ENCODE data around the gene ABCA9. TPM values are rescaled to one million over a fixed set of nuclear protein-coding genes. Genes with fewer than 3 reads are reported as not detected.

Gene ABCA9
- total and polyA plus RNA-seq, 9 of the 15 experiments (the other 6 are each of a cell fraction or from before 2014, with no cell fraction given), result 0.04 TPM; not detected in 8

DNA sequence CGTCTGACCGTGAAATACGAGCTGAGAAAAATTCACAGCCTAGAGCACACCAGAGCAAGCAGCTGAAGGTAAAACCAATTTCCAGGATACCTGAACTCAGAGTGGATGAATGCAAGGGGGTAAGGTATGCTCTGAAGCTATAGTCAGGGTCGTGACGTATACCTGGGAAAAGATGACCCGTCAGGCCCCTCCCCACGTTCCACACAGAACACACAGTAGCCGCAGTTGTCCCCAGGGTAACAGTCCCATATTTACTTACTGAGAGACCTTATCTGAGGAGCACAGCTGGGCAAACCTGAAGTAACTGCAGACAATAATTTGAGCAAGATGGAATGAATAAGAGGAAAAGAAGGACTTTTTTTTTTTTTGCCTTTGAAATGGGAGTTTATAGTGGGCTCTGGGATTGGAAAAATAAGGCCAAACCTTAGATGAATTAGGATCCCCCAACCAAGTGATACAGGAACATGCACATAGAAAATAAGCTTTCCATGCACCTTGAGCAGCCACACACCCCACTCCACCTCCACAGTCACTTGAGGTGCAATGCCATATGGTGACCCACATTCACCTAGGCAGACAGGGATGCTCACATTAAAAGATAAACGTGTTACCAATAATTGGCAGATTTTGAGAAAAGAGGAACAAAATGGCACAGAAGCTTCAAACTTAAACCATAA, 43.0 kb upstream of the ABCA9 start (continued):
- TF ChIP-seq, protein P1, sequence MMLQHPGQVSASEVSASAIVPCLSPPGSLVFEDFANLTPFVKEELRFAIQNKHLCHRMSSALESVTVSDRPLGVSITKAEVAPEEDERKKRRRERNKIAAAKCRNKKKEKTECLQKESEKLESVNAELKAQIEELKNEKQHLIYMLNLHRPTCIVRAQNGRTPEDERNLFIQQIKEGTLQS (IDR thresholded peaks at IDR 0.05), result peak; percentile 64
- TF ChIP-seq, protein P1 (CRISPR knock-in tag; conservative IDR thresholded peaks at IDR 0.05), result no peak
- TF ChIP-seq CHD4 (IDR thresholded peaks at IDR 0.05; ENCODE audit: insufficient read depth, insufficient replicate concordance, low read depth, low read length, poor library complexity, severe bottlenecking) (no peak), SMARCA4 (IDR thresholded peaks at IDR 0.05) (peak; percentile 86), HMGN3 (IDR thresholded peaks at IDR 0.05; ENCODE audit: borderline replicate concordance, extremely low read depth, insufficient read length, low read depth, low read length) (no peak), EHMT2 (IDR thresholded peaks at IDR 0.05) (no peak), DMBX1 (CRISPR knock-in tag; IDR thresholded peaks at IDR 0.05; ENCODE audit: borderline replicate concordance) (0 out of 2 replicates have a peak, but pooled peaks have one; percentile 51), ZNF263 (CRISPR knock-in tag; IDR thresholded peaks at IDR 0.05; ENCODE audit: borderline replicate concordance) (no peak), NFYB (IDR thresholded peaks at IDR 0.05; ENCODE audit: extremely low read depth, insufficient read length) (no peak), KAT7 (CRISPR knock-in tag; IDR thresholded peaks at IDR 0.05; ENCODE audit: borderline replicate concordance) (no peak), ZNF431 (CRISPR knock-in tag; IDR thresholded peaks at IDR 0.05) (no peak), SPI1 (IDR thresholded peaks at IDR 0.05; ENCODE audit: borderline replicate concordance, low read depth, low read length) (no peak), STAT5B (CRISPR knock-in tag; IDR thresholded peaks at IDR 0.05) (no peak), ZFX (CRISPR knock-in tag; IDR thresholded peaks at IDR 0.05) (no peak), RBM39 (optimal IDR thresholded peaks at IDR 0.05; ENCODE audit: low read depth, low read length) (no peak), ZNF551 (CRISPR knock-in tag; IDR thresholded peaks at IDR 0.05) (no peak), HDAC1 (IDR thresholded peaks at IDR 0.05) (0 out of 4 replicates have a peak, but pooled peaks of 1 of the 2 experiments have one; percentile 41), ZNF764 (CRISPR knock-in tag; IDR thresholded peaks at IDR 0.05; ENCODE audit: low read depth) (no peak), LEF1 (IDR thresholded peaks at IDR 0.05) (peak; percentile 90), POLR3G (IDR thresholded peaks at IDR 0.05; ENCODE audit: extremely low read depth, insufficient read length, insufficient replicate concordance) (no peak), CBFA2T3 (IDR thresholded peaks at IDR 0.05) (peak; percentile 89), ZNF436 (CRISPR knock-in tag; IDR thresholded peaks at IDR 0.05) (no peak)
- TF ChIP-seq, protein P2, sequence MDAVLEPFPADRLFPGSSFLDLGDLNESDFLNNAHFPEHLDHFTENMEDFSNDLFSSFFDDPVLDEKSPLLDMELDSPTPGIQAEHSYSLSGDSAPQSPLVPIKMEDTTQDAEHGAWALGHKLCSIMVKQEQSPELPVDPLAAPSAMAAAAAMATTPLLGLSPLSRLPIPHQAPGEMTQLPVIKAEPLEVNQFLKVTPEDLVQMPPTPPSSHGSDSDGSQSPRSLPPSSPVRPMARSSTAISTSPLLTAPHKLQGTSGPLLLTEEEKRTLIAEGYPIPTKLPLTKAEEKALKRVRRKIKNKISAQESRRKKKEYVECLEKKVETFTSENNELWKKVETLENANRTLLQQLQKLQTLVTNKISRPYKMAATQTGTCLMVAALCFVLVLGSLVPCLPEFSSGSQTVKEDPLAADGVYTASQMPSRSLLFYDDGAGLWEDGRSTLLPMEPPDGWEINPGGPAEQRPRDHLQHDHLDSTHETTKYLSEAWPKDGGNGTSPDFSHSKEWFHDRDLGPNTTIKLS (IDR thresholded peaks at IDR 0.05; ENCODE audit: borderline replicate concordance, low read depth), result no peak
- TF ChIP-seq, protein P3, sequence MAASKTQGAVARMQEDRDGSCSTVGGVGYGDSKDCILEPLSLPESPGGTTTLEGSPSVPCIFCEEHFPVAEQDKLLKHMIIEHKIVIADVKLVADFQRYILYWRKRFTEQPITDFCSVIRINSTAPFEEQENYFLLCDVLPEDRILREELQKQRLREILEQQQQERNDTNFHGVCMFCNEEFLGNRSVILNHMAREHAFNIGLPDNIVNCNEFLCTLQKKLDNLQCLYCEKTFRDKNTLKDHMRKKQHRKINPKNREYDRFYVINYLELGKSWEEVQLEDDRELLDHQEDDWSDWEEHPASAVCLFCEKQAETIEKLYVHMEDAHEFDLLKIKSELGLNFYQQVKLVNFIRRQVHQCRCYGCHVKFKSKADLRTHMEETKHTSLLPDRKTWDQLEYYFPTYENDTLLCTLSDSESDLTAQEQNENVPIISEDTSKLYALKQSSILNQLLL (CRISPR knock-in tag; IDR thresholded peaks at IDR 0.05; ENCODE audit: borderline replicate concordance), result no peak
- TF ChIP-seq, protein P4, sequence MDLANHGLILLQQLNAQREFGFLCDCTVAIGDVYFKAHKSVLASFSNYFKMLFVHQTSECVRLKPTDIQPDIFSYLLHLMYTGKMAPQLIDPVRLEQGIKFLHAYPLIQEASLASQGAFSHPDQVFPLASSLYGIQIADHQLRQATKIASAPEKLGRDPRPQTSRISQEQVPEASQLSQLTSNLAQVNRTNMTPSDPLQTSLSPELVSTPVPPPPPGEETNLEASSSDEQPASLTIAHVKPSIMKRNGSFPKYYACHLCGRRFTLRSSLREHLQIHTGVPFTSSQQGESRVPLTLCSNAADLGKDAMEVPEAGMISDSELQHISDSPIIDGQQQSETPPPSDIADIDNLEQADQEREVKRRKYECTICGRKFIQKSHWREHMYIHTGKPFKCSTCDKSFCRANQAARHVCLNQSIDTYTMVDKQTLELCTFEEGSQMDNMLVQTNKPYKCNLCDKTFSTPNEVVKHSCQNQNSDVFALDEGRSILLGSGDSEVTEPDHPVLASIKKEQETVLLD (IDR thresholded peaks at IDR 0.05), result no peak; the same call in 1 of the 2 replicates
